HEK293 (cell line): ENCODE data around the gene VMAC.

Experiments
- CTCF ChIA-PET: fragments of 350-600 bp; formaldehyde crosslinking; extraction: SDS; loops from one replicate; lab custom pipeline; 2021; ENCODE audit warnings: antibody characterized with exemption; lab: Yijun Ruan, JAX
- POLR2A ChIA-PET: fragments of 300-600 bp; formaldehyde crosslinking; extraction: SDS; loops from one replicate; lab custom pipeline; 2020; ENCODE audit warnings: antibody characterized with exemption, inconsistent platforms; lab: Yijun Ruan, JAX
- H3K27ac ChIP-seq: fragments of 200-500 bp; sonication (Bioruptor generic); 2 replicates; pipeline ENCODE4 v1.5.1; 2014; ENCODE audit warnings: low read depth, low read length, control low read depth, inconsistent platforms; ENCODE audit errors: extremely low read depth
- H3K36me3 ChIP-seq, 2 experiments: fragments of 200-500 bp in 1 of 2; sonication (Bioruptor generic) in 1 of 2; 1 replicate in 1 of 2; 2 replicates in 1 of 2; pipeline ENCODE4 v1.5.1; 2014 to 2017; ENCODE audit warnings: inconsistent platforms in 2 of 2, low read length in 2 of 2; ENCODE audit not compliant: control insufficient read depth in 2 of 2, insufficient read depth in 1 of 2
- H3K4me1 ChIP-seq: fragments of 200-500 bp; sonication (Bioruptor generic); 2 replicates; pipeline ENCODE4 v1.5.1; 2014; ENCODE audit warnings: mild to moderate bottlenecking, low read length, inconsistent platforms; ENCODE audit not compliant: control insufficient read depth, insufficient read depth
- H3K4me3 ChIP-seq: 2 replicates; pipeline ENCODE4 v1.5.1; 2011; ENCODE audit warnings: low read depth, mild to moderate bottlenecking, control low read depth, low read length, moderate library complexity
- H3K9me3 ChIP-seq: fragments of 200-500 bp; sonication (Bioruptor generic); 2 replicates; pipeline ENCODE4 v1.5.1; 2014; ENCODE audit warnings: low read depth, low read length, inconsistent platforms; ENCODE audit not compliant: control insufficient read depth, insufficient read depth
- FEZF1 ChIP-seq: fragments of 450-650 bp; formaldehyde crosslinking; IDR thresholded peaks from 2 replicates; pipeline ENCODE4 v1.5.1; 2016; ENCODE audit warnings: missing biosample characterization, missing genetic modification characterization
- KLF1 ChIP-seq: fragments of 450-650 bp; formaldehyde crosslinking; IDR thresholded peaks from 2 replicates; pipeline ENCODE4 v1.5.1; 2016; ENCODE audit warnings: missing biosample characterization, missing genetic modification characterization
- KLF17 ChIP-seq: fragments of 450-650 bp; formaldehyde crosslinking; IDR thresholded peaks from 2 replicates; pipeline ENCODE4 v1.5.1; 2016; ENCODE audit warnings: missing biosample characterization, missing genetic modification characterization
- MYNN ChIP-seq: fragments of 450-650 bp; formaldehyde crosslinking; IDR thresholded peaks from 2 replicates; pipeline ENCODE4 v1.5.1; 2016; ENCODE audit warnings: missing biosample characterization, missing genetic modification characterization, borderline replicate concordance
- PATZ1 ChIP-seq: fragments of 450-650 bp; formaldehyde crosslinking; IDR thresholded peaks from 2 replicates; pipeline ENCODE4 v1.5.1; 2016; ENCODE audit warnings: missing biosample characterization, missing genetic modification characterization
- PRDM10 ChIP-seq: fragments of 450-650 bp; formaldehyde crosslinking; IDR thresholded peaks from 2 replicates; pipeline ENCODE4 v1.5.1; 2016; ENCODE audit warnings: missing biosample characterization, missing genetic modification characterization
- SALL2 ChIP-seq: fragments of 450-650 bp; formaldehyde crosslinking; IDR thresholded peaks from 2 replicates; pipeline ENCODE4 v1.5.0; 2017; ENCODE audit warnings: missing biosample characterization, mild to moderate bottlenecking, missing genetic modification characterization, borderline replicate concordance
- SCRT1 ChIP-seq: fragments of 450-650 bp; formaldehyde crosslinking; IDR thresholded peaks from 2 replicates; pipeline ENCODE4 v1.5.1; 2016; ENCODE audit warnings: missing biosample characterization, missing genetic modification characterization, borderline replicate concordance
- SCRT2 ChIP-seq: fragments of 450-650 bp; formaldehyde crosslinking; IDR thresholded peaks from 2 replicates; pipeline ENCODE4 v1.5.1; 2016; ENCODE audit warnings: missing biosample characterization, missing genetic modification characterization
- WT1 ChIP-seq: fragments of 450-650 bp; formaldehyde crosslinking; IDR thresholded peaks from 2 replicates; pipeline ENCODE4 v1.5.1; 2016; ENCODE audit warnings: missing biosample characterization, missing genetic modification characterization
- ZNF266 ChIP-seq: fragments of 450-650 bp; formaldehyde crosslinking; IDR thresholded peaks from 2 replicates; pipeline ENCODE4 v1.5.1; 2016; ENCODE audit warnings: missing biosample characterization, missing genetic modification characterization, low read depth
- ZNF571 ChIP-seq: fragments of 450-650 bp; formaldehyde crosslinking; IDR thresholded peaks from 2 replicates; pipeline ENCODE4 v1.5.0; 2017; ENCODE audit warnings: missing biosample characterization, missing genetic modification characterization
- TF ChIP-seq, protein P1 (sequence below): fragments of 450-650 bp; formaldehyde crosslinking; IDR thresholded peaks from 2 replicates; pipeline ENCODE4 v1.5.1; 2017; ENCODE audit warnings: missing biosample characterization, missing genetic modification characterization
- TF ChIP-seq, protein P2 (sequence below): fragments of 450-650 bp; formaldehyde crosslinking; IDR thresholded peaks from 2 replicates; pipeline ENCODE4 v1.5.1; 2017; ENCODE audit warnings: missing biosample characterization, mild to moderate bottlenecking, missing genetic modification characterization, moderate library complexity
- TF ChIP-seq, protein P3 (sequence below): fragments of 450-650 bp; formaldehyde crosslinking; IDR thresholded peaks from 2 replicates; pipeline ENCODE4 v1.5.1; 2016; ENCODE audit warnings: missing biosample characterization, missing genetic modification characterization

VMAC gene

GRCh38 chr19:5956323-5956722 lies 51.7 kb downstream of the VMAC start:
- TF ChIP-seq, protein P1, sequence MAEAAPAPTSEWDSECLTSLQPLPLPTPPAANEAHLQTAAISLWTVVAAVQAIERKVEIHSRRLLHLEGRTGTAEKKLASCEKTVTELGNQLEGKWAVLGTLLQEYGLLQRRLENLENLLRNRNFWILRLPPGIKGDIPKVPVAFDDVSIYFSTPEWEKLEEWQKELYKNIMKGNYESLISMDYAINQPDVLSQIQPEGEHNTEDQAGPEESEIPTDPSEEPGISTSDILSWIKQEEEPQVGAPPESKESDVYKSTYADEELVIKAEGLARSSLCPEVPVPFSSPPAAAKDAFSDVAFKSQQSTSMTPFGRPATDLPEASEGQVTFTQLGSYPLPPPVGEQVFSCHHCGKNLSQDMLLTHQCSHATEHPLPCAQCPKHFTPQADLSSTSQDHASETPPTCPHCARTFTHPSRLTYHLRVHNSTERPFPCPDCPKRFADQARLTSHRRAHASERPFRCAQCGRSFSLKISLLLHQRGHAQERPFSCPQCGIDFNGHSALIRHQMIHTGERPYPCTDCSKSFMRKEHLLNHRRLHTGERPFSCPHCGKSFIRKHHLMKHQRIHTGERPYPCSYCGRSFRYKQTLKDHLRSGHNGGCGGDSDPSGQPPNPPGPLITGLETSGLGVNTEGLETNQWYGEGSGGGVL (tag by site-specific recombination), result 0 out of 2 replicates have a peak, but pooled peaks have one; percentile 18
- TF ChIP-seq, protein P2, sequence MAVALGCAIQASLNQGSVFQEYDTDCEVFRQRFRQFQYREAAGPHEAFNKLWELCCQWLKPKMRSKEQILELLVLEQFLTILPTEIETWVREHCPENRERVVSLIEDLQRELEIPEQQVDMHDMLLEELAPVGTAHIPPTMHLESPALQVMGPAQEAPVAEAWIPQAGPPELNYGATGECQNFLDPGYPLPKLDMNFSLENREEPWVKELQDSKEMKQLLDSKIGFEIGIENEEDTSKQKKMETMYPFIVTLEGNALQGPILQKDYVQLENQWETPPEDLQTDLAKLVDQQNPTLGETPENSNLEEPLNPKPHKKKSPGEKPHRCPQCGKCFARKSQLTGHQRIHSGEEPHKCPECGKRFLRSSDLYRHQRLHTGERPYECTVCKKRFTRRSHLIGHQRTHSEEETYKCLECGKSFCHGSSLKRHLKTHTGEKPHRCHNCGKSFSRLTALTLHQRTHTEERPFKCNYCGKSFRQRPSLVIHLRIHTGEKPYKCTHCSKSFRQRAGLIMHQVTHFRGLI (tag by site-specific recombination), result no peak
- Histone ChIP-seq H3K36me3 (peaks cover 0 to 7% of the 10 kb centered on the region in 2 experiments; a peak in 1 of 3 replicates), H3K4me1 (peaks cover 53% of the 10 kb centered on the region), H3K9me3 (no peaks in the 10 kb centered on the region), H3K4me3 (no peak overlapping the region), H3K27ac (no peak overlapping the region)
- ChIA-PET CTCF (interaction anchor here (0.7 to 7.3 kb wide), 4 partner anchors 11 to 405 kb away, joined by 3 to 60 read pairs (median 3); partner anchors contain the start of gene CLPP), POLR2A (interaction anchor here (0.6 to 1.3 kb wide), 2 partner anchors 53 to 235 kb away, joined by 3 read pairs; partner anchors contain the start of gene NDUFA11)

- ChIA-PET CTCF (interaction anchor here (0.7 to 7.3 kb wide), 3 partner anchors 11 to 404 kb away, joined by 3 to 60 read pairs (median 3); partner anchors contain the start of gene CLPP), POLR2A (interaction anchor here (0.6 to 1.3 kb wide), 3 partner anchors 22 to 236 kb away, joined by 3 to 4 read pairs (median 3); partner anchors contain the start of genes NDUFA11 and RANBP3)
- no peak for TF ChIP-seq SCRT1
- TF ChIP-seq, protein P3, sequence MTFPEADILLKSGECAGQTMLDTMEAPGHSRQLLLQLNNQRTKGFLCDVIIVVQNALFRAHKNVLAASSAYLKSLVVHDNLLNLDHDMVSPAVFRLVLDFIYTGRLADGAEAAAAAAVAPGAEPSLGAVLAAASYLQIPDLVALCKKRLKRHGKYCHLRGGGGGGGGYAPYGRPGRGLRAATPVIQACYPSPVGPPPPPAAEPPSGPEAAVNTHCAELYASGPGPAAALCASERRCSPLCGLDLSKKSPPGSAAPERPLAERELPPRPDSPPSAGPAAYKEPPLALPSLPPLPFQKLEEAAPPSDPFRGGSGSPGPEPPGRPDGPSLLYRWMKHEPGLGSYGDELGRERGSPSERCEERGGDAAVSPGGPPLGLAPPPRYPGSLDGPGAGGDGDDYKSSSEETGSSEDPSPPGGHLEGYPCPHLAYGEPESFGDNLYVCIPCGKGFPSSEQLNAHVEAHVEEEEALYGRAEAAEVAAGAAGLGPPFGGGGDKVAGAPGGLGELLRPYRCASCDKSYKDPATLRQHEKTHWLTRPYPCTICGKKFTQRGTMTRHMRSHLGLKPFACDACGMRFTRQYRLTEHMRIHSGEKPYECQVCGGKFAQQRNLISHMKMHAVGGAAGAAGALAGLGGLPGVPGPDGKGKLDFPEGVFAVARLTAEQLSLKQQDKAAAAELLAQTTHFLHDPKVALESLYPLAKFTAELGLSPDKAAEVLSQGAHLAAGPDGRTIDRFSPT, result peak; percentile 23; the same call in 1 of the 2 replicates
- Histone ChIP-seq H3K9me3 (no peaks in the 10 kb centered on the region), H3K4me3 (no peak overlapping the region), H3K4me1 (peaks cover 54% of the 10 kb centered on the region), H3K36me3 (peaks cover 0 to 7% of the 10 kb centered on the region in 2 experiments; a peak in 1 of 3 replicates), H3K27ac (no peak overlapping the region)
These were observed 52.1 kb downstream of the VMAC start for GRCh38 chr19:5956728-5957127.

DNA sequence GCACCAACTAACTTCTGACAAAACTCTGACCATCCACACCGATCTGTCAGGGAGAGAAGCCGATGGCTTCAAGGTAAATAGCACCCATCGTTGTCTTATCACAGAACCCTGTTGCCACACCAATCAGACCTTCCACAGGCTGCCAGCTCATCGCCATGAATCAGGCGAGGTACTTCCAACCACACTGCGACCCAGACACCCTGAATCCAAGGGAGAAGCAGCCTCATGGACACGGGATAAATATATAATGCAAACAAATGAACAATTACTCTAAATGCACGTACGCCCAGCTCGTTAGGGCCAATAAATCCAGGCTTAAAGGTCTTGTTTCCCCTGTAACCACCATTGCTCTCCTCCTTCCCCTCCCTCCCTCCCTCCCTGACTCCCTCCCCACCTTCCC lies 52.5 kb downstream of the VMAC start:
- TF ChIP-seq PATZ1 (0 out of 2 replicates have a peak, but pooled peaks have one; percentile 15), PRDM10 (tag by site-specific recombination) (peak; percentile 24; the same call in 1 of the 2 replicates), KLF1 (peak; percentile 49), FEZF1 (tag by site-specific recombination) (peak; percentile 43; the same call in 1 of the 2 replicates), ZNF266 (no peak), SALL2 (tag by site-specific recombination) (no peak), KLF17 (peak; percentile 56; the same call in 1 of the 2 replicates), MYNN (no peak), ZNF571 (tag by site-specific recombination) (no peak), WT1 (peak; percentile 70), SCRT2 (tag by site-specific recombination) (peak; percentile 28; the same call in 1 of the 2 replicates)
- TF ChIP-seq, all 188 proteins: peak for 7
- Histone ChIP-seq H3K4me1 (peaks cover 57% of the 10 kb centered on the region), H3K9me3 (no peaks in the 10 kb centered on the region), H3K4me3 (no peak overlapping the region), H3K36me3 (peaks cover 0 to 4% of the 10 kb centered on the region in 2 experiments; a peak in 1 of 3 replicates), H3K27ac (no peak overlapping the region)
- ChIA-PET CTCF (interaction anchor here (0.7 to 7.3 kb wide), 5 partner anchors 10 to 404 kb away, joined by 3 to 60 read pairs (median 3); partner anchors contain the start of gene CLPP), POLR2A (interaction anchor here (0.6 to 1.1 kb wide), 2 partner anchors 21 to 236 kb away, joined by 3 to 4 read pairs; partner anchors contain the start of gene RANBP3)
